ENCODE results near the gene ABCA13. TPM values are rescaled to one million over a fixed set of nuclear protein-coding genes. Genes with fewer than 3 reads are reported as not detected.

The ABCA13 gene
- total and polyA plus RNA-seq, 2 donors from 2014 or later = 0.62 to 6.0 TPM

- no peak for TF ChIP-seq CTCF (IDR thresholded peaks at IDR 0.05; ENCODE audit: borderline replicate concordance, extremely low read depth, insufficient read depth)
- no peak overlapping the region for H3K9ac ChIP-seq (ENCODE audit: low read length in 3 of 3)
- DNase-seq (no peak), FAIRE-seq (no peak)
- intact Hi-C loops (cut with DNase I) = no loop called here
- H3K4me3 ChIP-seq (ENCODE audit: low read length in 3 of 3) = no peak overlapping the region
- no peaks in the 10 kb centered on the region for H3K4me1 ChIP-seq (ENCODE audit: control insufficient read depth in 2 of 3, insufficient read depth in 2 of 3, low read depth in 1 of 3, low read length in 3 of 3)
- H3K9me3 ChIP-seq (ENCODE audit: control insufficient read depth in 2 of 3, insufficient read depth in 1 of 3, low read length in 3 of 3) = no peaks in the 10 kb centered on the region
- no peaks in the 10 kb centered on the region for H3K27me3 ChIP-seq (ENCODE audit: control insufficient read depth, insufficient read depth, low read length)
- no peaks in the 10 kb centered on the region for H3K36me3 ChIP-seq (ENCODE audit: control insufficient read depth in 2 of 3, insufficient read depth in 3 of 3, low read length in 3 of 3)
- no peak overlapping the region for H3K27ac ChIP-seq (ENCODE audit: low read depth in 2 of 2, low read length in 2 of 2)
These were observed 245.2 kb downstream of the ABCA13 start for GRCh38 chr7:48416327-48416908.

- Histone ChIP-seq H3K4me1 (ENCODE audit: control insufficient read depth in 2 of 3, insufficient read depth in 2 of 3, low read depth in 1 of 3, low read length in 3 of 3) (no peaks in the 10 kb centered on the region), H3K9ac (ENCODE audit: low read length in 3 of 3) (no peak overlapping the region), H3K27me3 (ENCODE audit: control insufficient read depth, insufficient read depth, low read length) (no peaks in the 10 kb centered on the region), H3K4me3 (ENCODE audit: low read length in 3 of 3) (no peak overlapping the region), H3K9me3 (ENCODE audit: control insufficient read depth in 2 of 3, insufficient read depth in 1 of 3, low read length in 3 of 3) (no peaks in the 10 kb centered on the region), H3K36me3 (ENCODE audit: control insufficient read depth in 2 of 3, insufficient read depth in 3 of 3, low read length in 3 of 3) (no peaks in the 10 kb centered on the region), H3K27ac (ENCODE audit: low read depth in 2 of 2, low read length in 2 of 2) (no peak overlapping the region)
- intact Hi-C loops (cut with DNase I) = no loop called here
- TF ChIP-seq CTCF (IDR thresholded peaks at IDR 0.05; ENCODE audit: borderline replicate concordance, extremely low read depth, insufficient read depth) = no peak
- no peak for DNase-seq
- FAIRE-seq = no peak
These were observed 248.1 kb downstream of the ABCA13 start for GRCh38 chr7:48419401-48419800.

GRCh38 chr7:48420206-48420605 is 248.9 kb downstream of the ABCA13 start:
- intact Hi-C loops (cut with DNase I) = no loop called here
- Histone ChIP-seq H3K27me3 (ENCODE audit: control insufficient read depth, insufficient read depth, low read length) (no peaks in the 10 kb centered on the region), H3K4me1 (ENCODE audit: control insufficient read depth in 2 of 3, insufficient read depth in 2 of 3, low read depth in 1 of 3, low read length in 3 of 3) (no peaks in the 10 kb centered on the region), H3K9ac (ENCODE audit: low read length in 3 of 3) (no peak overlapping the region), H3K9me3 (ENCODE audit: control insufficient read depth in 2 of 3, insufficient read depth in 1 of 3, low read length in 3 of 3) (no peaks in the 10 kb centered on the region), H3K36me3 (ENCODE audit: control insufficient read depth in 2 of 3, insufficient read depth in 3 of 3, low read length in 3 of 3) (no peaks in the 10 kb centered on the region), H3K27ac (ENCODE audit: low read depth in 2 of 2, low read length in 2 of 2) (no peak overlapping the region), H3K4me3 (ENCODE audit: low read length in 3 of 3) (no peak overlapping the region)
- TF ChIP-seq CTCF (IDR thresholded peaks at IDR 0.05; ENCODE audit: borderline replicate concordance, extremely low read depth, insufficient read depth) = no peak
- no peak for FAIRE-seq
- no peak for DNase-seq

- no peaks in the 10 kb centered on the region for H3K9me3 ChIP-seq (ENCODE audit: control insufficient read depth in 2 of 3, insufficient read depth in 1 of 3, low read length in 3 of 3)
- TF ChIP-seq CTCF (IDR thresholded peaks at IDR 0.05; ENCODE audit: borderline replicate concordance, extremely low read depth, insufficient read depth) = no peak
- H3K9ac ChIP-seq (ENCODE audit: low read length in 3 of 3) = no peak overlapping the region
- no peaks in the 10 kb centered on the region for H3K36me3 ChIP-seq (ENCODE audit: control insufficient read depth in 2 of 3, insufficient read depth in 3 of 3, low read length in 3 of 3)
- DNase-seq (no peak), FAIRE-seq (no peak)
- intact Hi-C loops (cut with DNase I) = no loop called here
- no peak overlapping the region for H3K4me3 ChIP-seq (ENCODE audit: low read length in 3 of 3)
- H3K4me1 ChIP-seq (ENCODE audit: control insufficient read depth in 2 of 3, insufficient read depth in 2 of 3, low read depth in 1 of 3, low read length in 3 of 3) = no peaks in the 10 kb centered on the region
- H3K27ac ChIP-seq (ENCODE audit: low read depth in 2 of 2, low read length in 2 of 2) = no peak overlapping the region
- no peaks in the 10 kb centered on the region for H3K27me3 ChIP-seq (ENCODE audit: control insufficient read depth, insufficient read depth, low read length)
These were observed 250.1 kb downstream of the ABCA13 start for GRCh38 chr7:48421357-48421756.
